Right lobe of liver (tissue), 6 donors: Measurements from ENCODE around the gene ASTN1. TPM values are rescaled to one million over a fixed set of nuclear protein-coding genes. Genes with fewer than 3 reads are reported as not detected.
A peak's percentile ranks its signal among the peaks of the same experiment; 100 is the strongest.

Experiments
- ATAC-seq, 4 donors: fragments of 200-7000 bp; cut with Tn5 transposase; one replicate each; pipeline ENCODE4 v1.9.1; 2020; ENCODE audit warnings: mild to moderate bottlenecking in 4 of 4, moderate library complexity in 4 of 4
- DNase-seq, 3 donors: peaks; one replicate each; pipeline ENCODE4 v3.0.0-alpha.2; 2020
- H3K27ac ChIP-seq, 3 donors: fragments of 200-600 bp; one replicate each; pipeline ENCODE4 v1.8.0; 2022
- H3K27me3 ChIP-seq, 2 donors: fragments of 200-600 bp; one replicate each; pipeline ENCODE4 v1.8.0; 2022
- H3K36me3 ChIP-seq, 4 donors: fragments of 200-600 bp; sonication (generic) in 1 of 4; one replicate each; pipeline versions ENCODE4 v1.5.1 to v1.8.0; 2017 to 2022; ENCODE audit warnings: control low read depth in 1 of 4
- H3K4me1 ChIP-seq, 4 donors: fragments of 200-600 bp; sonication (generic) in 1 of 4; one replicate each; pipeline versions ENCODE4 v1.5.1 to v1.8.0; 2017 to 2022; ENCODE audit warnings: control low read depth in 1 of 4
- H3K4me3 ChIP-seq, 3 donors: fragments of 200-600 bp; one replicate each; pipeline ENCODE4 v1.8.0; 2022
- H3K9me3 ChIP-seq, 4 donors: fragments of 200-600 bp; sonication (generic) in 1 of 4; one replicate each; pipeline versions ENCODE4 v1.5.1 to v1.8.0; 2017 to 2022; ENCODE audit warnings: control low read depth in 1 of 4
- POLR2A ChIP-seq: fragments of 450-650 bp; IDR thresholded peaks from one replicate; pipeline ENCODE4 v1.6.1; 2017; ENCODE audit warnings: antibody characterized with exemption, mild to moderate bottlenecking
- WGBS: methylation state at CpG from one replicate; pipeline ENCODE4 v1.1.6; 2018; ENCODE audit warnings: low coverage, low lambda C conversion rate; ENCODE audit not compliant: insufficient coverage; ENCODE audit errors: missing lambda C conversion rate; 5-methylcytosine and 5-hydroxymethylcytosine counted together
- intact Hi-C, 2 donors: fragments of 100-400 bp; cut with DNase I; formaldehyde crosslinking; loops; one replicate each; pipeline versions ENCODE4 v1.11.2 to v1.14.1; 2022
- total RNA-seq, 6 experiments: library from RNA; depleted of rRNA in 2 of 6; stranded (reverse); fragments of >200 nt in 2 of 6; fragmentation: NEBNext Ultra II Directional in 3 of 6; extraction: Animal tissue kit (Norgen Biotek cat#: 25700) in 3 of 6; gene quantifications; one replicate each; pipeline versions ENCODE4 v1.1.0 to v1.2.4, GENCODE V29; 2016 to 2023
- TF ChIP-seq, protein P1 (sequence below), 4 donors: fragments of 200-600 bp in 3 of 4; fragments of 450-650 bp in 1 of 4; IDR thresholded peaks; one replicate each; pipeline versions ENCODE4 v1.5.1 to v1.8.0; 2016 to 2022; ENCODE audit warnings: antibody characterized with exemption in 4 of 4, mild to moderate bottlenecking in 2 of 4
- donor health status: DM: no; HTN: yes; CAD: no.
- donor health status: DM: no; HTN: no; CAD: no.
- donor health status: DM: no; HTN: no; CAD: no.
- donor health status: DM: no; HTN: yes; CAD: no.
- donor health status: DM: no; HTN: yes; CAD: no.

ASTN1 gene
- total RNA-seq, 6 experiments from 2014 or later, result 0.06 to 0.78 (median 0.18) TPM

DNA sequence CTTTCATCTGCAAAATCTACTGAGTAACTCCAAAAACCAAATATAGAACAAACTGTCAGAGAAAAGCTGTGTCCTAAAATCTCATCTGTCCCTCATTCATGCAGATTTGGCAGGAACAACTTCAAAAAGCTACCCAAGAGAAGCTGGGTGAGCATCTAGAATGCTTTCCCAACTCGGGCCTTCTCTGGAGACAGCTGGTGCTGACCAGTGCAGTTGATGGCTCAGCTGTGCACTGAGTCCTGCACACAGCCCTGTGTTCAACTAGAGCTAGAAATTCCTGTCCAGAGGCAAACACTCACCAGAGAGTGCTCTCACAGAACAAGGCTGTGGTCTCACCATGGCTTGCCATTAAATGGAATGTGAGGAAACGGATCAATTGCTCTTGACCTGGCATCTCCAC lies 202.8 kb downstream of the ASTN1 start:
- no peak overlapping the region for H3K4me3 ChIP-seq
- H3K9me3 ChIP-seq, result no peaks in the 10 kb centered on the region
- DNase-seq (no peak), ATAC-seq (no peak)
- H3K27ac ChIP-seq, result no peak overlapping the region
- no peaks in the 10 kb centered on the region for H3K27me3 ChIP-seq
- H3K4me1 ChIP-seq, result no peaks in the 10 kb centered on the region
- intact Hi-C loops, result no loop called here
- TF ChIP-seq, protein P1, sequence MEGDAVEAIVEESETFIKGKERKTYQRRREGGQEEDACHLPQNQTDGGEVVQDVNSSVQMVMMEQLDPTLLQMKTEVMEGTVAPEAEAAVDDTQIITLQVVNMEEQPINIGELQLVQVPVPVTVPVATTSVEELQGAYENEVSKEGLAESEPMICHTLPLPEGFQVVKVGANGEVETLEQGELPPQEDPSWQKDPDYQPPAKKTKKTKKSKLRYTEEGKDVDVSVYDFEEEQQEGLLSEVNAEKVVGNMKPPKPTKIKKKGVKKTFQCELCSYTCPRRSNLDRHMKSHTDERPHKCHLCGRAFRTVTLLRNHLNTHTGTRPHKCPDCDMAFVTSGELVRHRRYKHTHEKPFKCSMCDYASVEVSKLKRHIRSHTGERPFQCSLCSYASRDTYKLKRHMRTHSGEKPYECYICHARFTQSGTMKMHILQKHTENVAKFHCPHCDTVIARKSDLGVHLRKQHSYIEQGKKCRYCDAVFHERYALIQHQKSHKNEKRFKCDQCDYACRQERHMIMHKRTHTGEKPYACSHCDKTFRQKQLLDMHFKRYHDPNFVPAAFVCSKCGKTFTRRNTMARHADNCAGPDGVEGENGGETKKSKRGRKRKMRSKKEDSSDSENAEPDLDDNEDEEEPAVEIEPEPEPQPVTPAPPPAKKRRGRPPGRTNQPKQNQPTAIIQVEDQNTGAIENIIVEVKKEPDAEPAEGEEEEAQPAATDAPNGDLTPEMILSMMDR (IDR thresholded peaks at IDR 0.05), result no peak
- TF ChIP-seq POLR2A, result no peak
- no peaks in the 10 kb centered on the region for H3K36me3 ChIP-seq
- 100% methylated on average over 1 of the region's 2 CpGs for WGBS

DNA sequence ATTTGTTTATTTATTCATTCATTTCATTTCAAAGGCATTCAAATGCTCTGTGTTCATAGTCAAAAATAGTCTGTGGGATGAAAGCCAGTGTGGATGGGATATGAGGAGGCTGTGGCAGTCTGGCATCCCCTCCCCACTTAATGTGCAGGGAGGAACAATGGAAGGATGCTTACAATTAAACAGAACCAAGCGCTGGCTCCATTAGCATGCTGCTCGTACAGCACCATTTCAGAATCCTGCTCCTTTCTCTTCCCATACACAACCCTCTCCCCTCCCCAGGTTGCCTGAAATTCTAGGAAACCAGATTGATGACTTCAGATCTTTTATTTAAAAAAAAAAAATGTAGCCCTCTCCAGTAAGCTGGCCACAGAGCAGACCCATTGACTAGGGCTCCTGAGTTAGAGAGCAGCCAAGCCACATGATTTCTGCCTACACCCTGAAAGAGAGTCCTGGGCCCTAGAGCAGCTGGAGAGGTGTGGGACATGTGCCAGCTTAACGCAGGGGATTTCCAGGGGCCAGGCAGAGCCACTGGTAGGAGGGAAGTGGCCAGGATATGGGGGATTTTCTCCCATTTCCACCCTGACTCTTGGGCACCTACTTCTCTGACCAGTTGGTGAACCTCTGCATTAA lies 205.2 kb downstream of the ASTN1 start:
- H3K27me3 ChIP-seq, result no peaks in the 10 kb centered on the region
- WGBS, result 48% methylated on average over 3 of the region's 3 CpGs
- H3K4me3 ChIP-seq, result no peak overlapping the region
- no peaks in the 10 kb centered on the region for H3K36me3 ChIP-seq
- intact Hi-C loops, result no loop called here
- no peaks in the 10 kb centered on the region for H3K4me1 ChIP-seq
- DNase-seq (no peak), ATAC-seq (no peak)
- TF ChIP-seq, protein P1 (IDR thresholded peaks at IDR 0.05), result no peak
- no peak for TF ChIP-seq POLR2A
- H3K27ac ChIP-seq, result no peak overlapping the region
- no peaks in the 10 kb centered on the region for H3K9me3 ChIP-seq

GRCh38 chr1:176957603-176958002 lies 206.9 kb downstream of the ASTN1 start:
- ATAC-seq, result no peak
- WGBS, result 77% methylated on average over 10 of the region's 10 CpGs
- Histone ChIP-seq H3K27me3 (no peaks in the 10 kb centered on the region), H3K9me3 (no peaks in the 10 kb centered on the region), H3K4me1 (no peaks in the 10 kb centered on the region), H3K36me3 (no peaks in the 10 kb centered on the region), H3K27ac (no peak overlapping the region), H3K4me3 (no peak overlapping the region)
- intact Hi-C loops, result no loop called here
- no peak for DNase-seq
- TF ChIP-seq, protein P1 (IDR thresholded peaks at IDR 0.05), result no peak
- no peak for TF ChIP-seq POLR2A

GRCh38 chr1:176954242-176954641 lies 210.3 kb downstream of the ASTN1 start:
- Histone ChIP-seq H3K27me3 (no peaks in the 10 kb centered on the region), H3K36me3 (no peaks in the 10 kb centered on the region), H3K4me3 (no peak overlapping the region), H3K27ac (no peak overlapping the region), H3K4me1 (no peaks in the 10 kb centered on the region), H3K9me3 (no peaks in the 10 kb centered on the region)
- no peak for TF ChIP-seq POLR2A
- TF ChIP-seq, protein P1 (IDR thresholded peaks at IDR 0.05), result peak in 2 of 4 donors; percentile 12 to 31
- ATAC-seq (peak in 1 of 4 donors; percentile 33), DNase-seq (no peak)
- intact Hi-C loops, result no loop called here
